Effector memory CD8-positive, alpha-beta T cell (primary cell): ENCODE measurements around the gene RGL1.
A peak's percentile ranks its signal among the peaks of the same experiment; 100 is the strongest.
"Not testable (repeated sequence)": the region's sequence is repeated elsewhere in the genome, so short reads cannot be mapped to it uniquely, and the experiment has no call there.

Source experiments
- ATAC-seq: fragments of 150-1000 bp; cut with Tn5 transposase; replicated peaks from 2 replicates; pipeline ENCODE4 v1.10.0; 2021; ENCODE audit warnings: mild to moderate bottlenecking, moderate library complexity
- DNase-seq, 3 experiments: peaks; one replicate each; pipeline ENCODE4 v3.0.0; 2021
- H3K27ac Mint-ChIP-seq, 2 donors: one replicate each; pipeline ENCODE4 v1.8.0; 2022; ENCODE audit warnings: mild to moderate bottlenecking in 2 of 2, mixed read lengths in 2 of 2, moderate library complexity in 2 of 2
- H3K27me3 Mint-ChIP-seq, 2 donors: one replicate each; pipeline ENCODE4 v1.8.0; 2022; ENCODE audit warnings: mixed read lengths in 2 of 2
- H3K36me3 Mint-ChIP-seq: one replicate; pipeline ENCODE4 v1.8.0; 2022; ENCODE audit warnings: mild to moderate bottlenecking, moderate library complexity, mixed read lengths; ENCODE audit not compliant: insufficient read depth
- H3K4me1 Mint-ChIP-seq, 2 donors: one replicate each; pipeline ENCODE4 v1.8.0; 2022; ENCODE audit warnings: low read depth in 2 of 2, mixed read lengths in 2 of 2
- H3K4me3 Mint-ChIP-seq, 2 donors: one replicate each; pipeline ENCODE4 v1.8.0; 2022; ENCODE audit warnings: mild to moderate bottlenecking in 2 of 2, mixed read lengths in 2 of 2, moderate library complexity in 2 of 2
- H3K9me3 Mint-ChIP-seq, 2 donors: one replicate each; pipeline ENCODE4 v1.8.0; 2022; ENCODE audit warnings: mixed read lengths in 2 of 2

Gene RGL1

DNA sequence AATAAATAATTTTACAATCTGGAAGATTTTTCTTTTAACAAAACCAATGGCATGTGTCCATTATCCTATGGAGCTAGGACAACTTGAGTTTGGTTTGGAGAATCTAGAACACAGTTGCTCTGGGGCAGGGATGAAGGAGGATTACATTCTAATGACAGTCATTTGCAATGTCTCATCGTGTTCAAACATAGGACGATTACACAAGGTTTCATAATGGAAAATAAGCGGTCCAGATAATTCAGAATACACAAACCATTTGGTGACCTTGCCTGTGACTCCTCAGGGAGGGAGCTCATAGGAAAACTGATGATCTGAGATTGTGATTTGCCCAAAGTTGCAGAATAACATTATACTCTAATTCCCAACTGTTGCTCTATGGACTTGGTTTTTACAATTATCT lies 27.6 kb upstream of the RGL1 start:
- no peaks in the 10 kb centered on the region for H3K36me3 Mint-ChIP-seq
- DNase-seq (no peak), ATAC-seq (no peak)
- H3K9me3 Mint-ChIP-seq, result peaks cover 0 to 2% of the 10 kb centered on the region in 2 donors
- no peak overlapping the region for H3K27ac Mint-ChIP-seq
- no peaks in the 10 kb centered on the region for H3K27me3 Mint-ChIP-seq
- H3K4me3 Mint-ChIP-seq, result no peak overlapping the region
- no peaks in the 10 kb centered on the region for H3K4me1 Mint-ChIP-seq

DNA sequence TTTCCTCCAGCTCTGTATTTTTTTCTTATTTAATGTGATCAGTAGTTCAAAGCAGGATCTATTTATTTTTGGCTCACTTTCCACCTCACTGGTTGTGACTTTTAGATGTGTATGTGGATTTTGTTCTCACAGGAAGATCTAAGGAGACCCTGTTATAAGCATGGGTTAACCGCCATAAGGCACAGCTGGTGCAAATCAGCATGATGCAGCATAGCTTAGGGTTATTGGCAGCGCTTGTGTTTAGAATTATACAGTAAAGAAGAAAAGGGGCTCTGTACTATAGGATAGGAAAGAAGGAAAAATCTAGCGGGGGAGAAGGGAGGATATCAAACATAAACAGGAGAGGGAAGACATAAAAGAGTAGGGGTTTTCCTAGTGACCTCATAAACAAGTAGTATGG lies 26.9 kb upstream of the RGL1 start:
- ATAC-seq (no peak), DNase-seq (no peak)
- no peak overlapping the region for H3K4me3 Mint-ChIP-seq
- H3K4me1 Mint-ChIP-seq, result no peaks in the 10 kb centered on the region
- no peaks in the 10 kb centered on the region for H3K36me3 Mint-ChIP-seq
- H3K27me3 Mint-ChIP-seq, result peaks cover 0 to 5% of the 10 kb centered on the region in 2 donors
- H3K27ac Mint-ChIP-seq, result no peak overlapping the region
- peaks cover 0 to 2% of the 10 kb centered on the region in 2 donors for H3K9me3 Mint-ChIP-seq

DNA sequence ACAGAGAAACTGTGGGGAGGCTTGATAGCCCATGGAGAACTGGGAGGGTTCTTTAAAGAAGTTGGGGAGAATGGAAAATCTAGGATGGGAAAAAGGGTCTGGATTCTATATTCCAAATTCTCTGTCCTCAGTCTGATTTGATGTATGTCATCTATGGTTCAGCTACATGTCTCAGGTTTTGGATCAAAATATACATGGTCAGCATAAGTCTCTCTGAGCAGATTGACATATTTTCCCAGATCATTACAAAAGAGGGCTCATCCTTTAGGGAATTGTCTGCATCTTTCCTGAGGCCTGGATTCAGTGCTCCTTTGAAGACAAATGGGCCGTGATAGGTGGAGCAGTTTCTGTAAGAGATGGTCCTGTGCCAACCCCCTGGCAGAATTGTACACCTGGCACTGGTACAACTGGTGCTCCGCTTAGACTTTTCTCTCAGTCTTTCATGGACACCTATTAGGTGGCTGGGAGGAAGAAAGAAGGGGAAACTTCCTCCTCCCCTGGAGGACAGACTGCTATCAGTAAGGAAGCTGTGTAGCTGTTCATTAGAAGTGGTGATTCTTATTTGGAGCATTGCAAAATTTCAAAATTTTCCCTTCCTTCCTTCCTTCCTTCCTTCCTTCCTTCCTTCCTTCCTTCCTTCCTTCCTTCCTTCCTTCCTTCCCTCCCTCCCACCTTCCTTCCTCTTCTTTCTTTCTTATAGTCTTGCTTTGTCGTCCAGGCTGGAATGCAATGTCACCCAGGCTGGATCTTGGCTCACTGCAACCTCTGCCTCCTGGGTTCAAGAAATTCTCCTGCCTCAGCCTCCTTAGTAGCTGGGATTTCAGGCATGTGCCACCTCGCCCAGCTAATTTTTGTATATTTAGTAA lies 26.1 kb upstream of the RGL1 start:
- ATAC-seq, result no peak
- Mint-ChIP-seq H3K4me1 (no peaks in the 10 kb centered on the region), H3K27me3 (peaks cover 0 to 6% of the 10 kb centered on the region in 2 donors), H3K4me3 (no peak overlapping the region), H3K27ac (no peak overlapping the region), H3K9me3 (peaks cover 0 to 2% of the 10 kb centered on the region in 2 donors), H3K36me3 (no peaks in the 10 kb centered on the region)
- DNase-seq, result no peak

DNA sequence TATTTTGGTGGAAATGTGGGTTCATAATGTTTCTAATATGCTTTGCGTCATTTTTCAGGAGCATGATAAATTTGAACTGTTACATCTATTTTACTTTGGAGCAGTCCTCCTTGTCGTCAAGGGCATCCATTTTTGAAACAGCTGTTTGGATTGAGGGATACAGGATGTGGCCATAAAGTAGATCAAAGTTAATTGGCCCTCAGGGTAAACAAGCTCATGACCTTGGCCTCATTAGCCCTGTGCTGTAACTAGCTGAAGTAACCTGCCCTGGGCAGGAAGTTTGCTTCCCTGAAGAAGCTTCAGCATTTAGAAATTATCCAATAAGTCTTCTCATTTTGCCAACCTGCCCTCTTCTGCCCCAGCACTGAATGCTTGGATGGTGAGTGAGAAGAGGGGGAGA lies 24.8 kb upstream of the RGL1 start:
- H3K4me3 Mint-ChIP-seq, result no peak overlapping the region
- H3K36me3 Mint-ChIP-seq, result no peaks in the 10 kb centered on the region
- ATAC-seq (no peak), DNase-seq (no peak)
- no peaks in the 10 kb centered on the region for H3K9me3 Mint-ChIP-seq
- no peaks in the 10 kb centered on the region for H3K4me1 Mint-ChIP-seq
- no peak overlapping the region for H3K27ac Mint-ChIP-seq
- H3K27me3 Mint-ChIP-seq, result peaks cover 0 to 14% of the 10 kb centered on the region in 2 donors

DNA sequence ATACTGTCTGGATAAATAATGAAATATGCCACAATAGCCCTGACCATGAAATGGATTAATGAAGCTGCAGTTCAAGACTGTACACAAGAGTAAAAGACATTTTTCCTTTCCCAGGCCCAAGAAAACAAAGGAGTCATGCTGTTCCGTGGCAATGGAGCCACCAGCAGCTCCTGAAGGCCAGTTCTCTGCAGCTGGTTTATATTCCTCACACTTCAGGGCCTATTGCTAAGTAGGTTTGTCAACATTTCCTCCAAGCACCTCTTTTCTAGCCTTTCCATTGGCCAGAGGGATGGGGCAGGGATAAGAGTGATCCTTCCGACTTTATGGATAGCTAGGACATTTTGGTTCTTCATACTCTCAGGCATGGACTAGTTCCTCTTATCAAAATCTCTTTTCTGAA lies 24.2 kb upstream of the RGL1 start:
- Mint-ChIP-seq H3K4me3 (no peak overlapping the region), H3K36me3 (no peaks in the 10 kb centered on the region), H3K4me1 (no peaks in the 10 kb centered on the region), H3K9me3 (no peaks in the 10 kb centered on the region), H3K27me3 (peaks cover 0 to 14% of the 10 kb centered on the region in 2 donors), H3K27ac (no peak overlapping the region)
- ATAC-seq (no peak), DNase-seq (no peak)

DNA sequence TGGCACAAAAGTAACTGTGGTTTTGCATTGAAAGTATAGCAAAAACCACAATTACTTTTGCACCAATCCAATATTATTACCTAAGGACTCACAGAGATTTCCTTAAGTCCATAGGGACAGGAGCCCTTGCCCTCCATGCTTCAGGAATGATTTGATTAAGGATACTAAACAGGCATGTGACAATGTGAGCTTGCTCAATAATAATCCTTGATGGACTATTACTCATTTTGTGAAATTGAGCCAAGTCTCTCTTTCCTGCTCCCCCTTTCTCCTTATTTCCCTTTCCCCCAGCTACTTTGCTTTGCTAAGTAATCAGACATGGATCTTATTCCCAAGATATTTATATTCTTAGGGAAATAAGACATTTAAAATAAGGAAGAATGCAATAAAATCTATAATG lies 21.6 kb upstream of the RGL1 start:
- no peak overlapping the region for H3K27ac Mint-ChIP-seq
- H3K36me3 Mint-ChIP-seq, result no peaks in the 10 kb centered on the region
- no peak overlapping the region for H3K4me3 Mint-ChIP-seq
- ATAC-seq, result no peak
- no peaks in the 10 kb centered on the region for H3K9me3 Mint-ChIP-seq
- peaks cover 0 to 14% of the 10 kb centered on the region in 2 donors for H3K27me3 Mint-ChIP-seq
- no peak for DNase-seq
- H3K4me1 Mint-ChIP-seq, result peaks cover 0 to 1% of the 10 kb centered on the region in 2 donors

DNA sequence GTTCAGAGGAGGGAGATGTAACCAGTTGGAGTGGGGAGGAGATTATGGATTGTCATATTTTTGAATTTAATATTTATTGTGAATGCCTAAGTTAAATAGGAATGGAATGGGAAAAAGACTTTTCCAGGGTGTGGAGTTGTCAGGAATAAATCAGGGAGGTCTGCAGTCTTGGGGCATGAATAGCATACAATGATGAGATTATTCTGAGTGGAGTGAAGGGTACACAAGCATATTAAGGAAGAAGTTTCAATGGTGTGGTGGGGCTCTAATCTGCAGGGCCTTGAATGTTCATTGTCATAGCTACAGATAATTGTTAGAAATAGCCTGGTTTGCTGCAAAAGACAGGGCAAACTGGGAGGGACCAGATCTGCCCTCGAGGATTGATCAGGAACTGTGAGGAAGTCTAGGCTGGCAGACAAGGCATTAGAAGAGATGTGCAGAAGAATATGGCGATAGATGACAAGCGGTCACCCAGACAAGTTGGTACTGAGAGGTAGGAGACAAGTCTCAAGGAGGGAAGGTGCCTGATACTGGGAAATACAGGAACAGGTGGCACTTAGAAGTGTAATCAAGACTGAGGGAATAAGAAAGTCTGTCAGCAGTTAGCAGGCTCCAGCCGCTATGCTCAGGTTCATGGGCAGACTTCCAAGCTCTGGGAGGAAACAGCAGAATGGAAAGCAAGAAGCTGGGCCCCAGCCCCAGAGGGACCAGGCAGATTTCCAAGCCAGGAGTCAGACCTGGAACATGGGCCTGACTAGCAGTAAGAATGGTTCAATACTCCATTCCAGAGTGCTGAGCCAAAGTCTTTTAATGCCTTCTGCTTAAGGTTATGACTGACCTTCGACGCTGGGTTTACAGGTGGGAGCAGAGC lies 20.9 kb upstream of the RGL1 start:
- H3K36me3 Mint-ChIP-seq, result no peaks in the 10 kb centered on the region
- no peak for ATAC-seq
- no peak overlapping the region for H3K27ac Mint-ChIP-seq
- H3K27me3 Mint-ChIP-seq, result peaks cover 0 to 14% of the 10 kb centered on the region in 2 donors
- peaks cover 0 to 1% of the 10 kb centered on the region in 2 donors for H3K4me1 Mint-ChIP-seq
- H3K4me3 Mint-ChIP-seq, result no peak overlapping the region
- no peak for DNase-seq
- H3K9me3 Mint-ChIP-seq, result no peaks in the 10 kb centered on the region

DNA sequence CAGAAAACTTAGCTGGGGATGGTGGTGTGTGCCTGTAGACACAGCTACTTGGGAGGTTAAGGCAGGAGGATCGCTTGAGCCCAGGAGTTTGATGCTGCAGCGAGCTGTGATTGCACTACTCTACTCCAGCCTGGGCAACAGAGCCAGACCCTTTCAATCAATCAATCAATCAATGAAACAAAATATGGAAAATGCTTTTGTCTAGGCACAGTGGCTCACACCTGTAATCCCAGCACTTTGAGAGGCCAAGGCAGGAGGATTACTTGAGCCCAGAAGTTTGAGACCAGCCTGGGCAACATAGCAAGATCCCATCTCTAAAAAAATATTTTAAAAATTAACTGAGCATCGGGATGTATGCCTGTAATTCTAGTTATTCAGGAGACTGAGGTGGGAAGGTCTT lies 19.0 kb upstream of the RGL1 start:
- not testable (repeated sequence) for H3K4me3 Mint-ChIP-seq, DNase-seq

DNA sequence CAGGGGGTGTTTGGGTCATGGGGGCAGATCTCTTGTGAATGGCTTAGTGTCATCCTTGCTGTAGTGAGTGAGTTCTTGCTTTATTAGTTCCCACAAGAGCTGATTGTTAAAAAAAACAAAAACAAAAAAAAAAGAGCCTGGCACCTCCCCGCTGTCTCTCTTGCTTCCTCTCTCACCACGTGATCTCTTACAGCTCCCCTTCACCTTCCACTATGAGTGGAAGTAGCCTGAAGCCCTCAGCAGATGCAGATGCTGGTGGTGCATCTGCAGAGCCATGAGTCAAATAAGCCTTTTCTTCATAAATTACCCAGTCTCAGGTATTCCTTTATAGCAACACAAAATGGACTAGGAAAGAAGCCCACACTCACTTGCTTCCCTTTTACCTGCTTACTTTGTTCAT lies 17.2 kb upstream of the RGL1 start:
- Mint-ChIP-seq H3K36me3 (no peaks in the 10 kb centered on the region), H3K4me1 (peaks cover 0 to 1% of the 10 kb centered on the region in 2 donors), H3K4me3 (no peak overlapping the region), H3K27ac (peak overlapping the region in 1 of 2 donors; percentile 38), H3K27me3 (peaks cover 8 to 13% of the 10 kb centered on the region in 2 donors), H3K9me3 (no peaks in the 10 kb centered on the region)
- ATAC-seq (no peak), DNase-seq (no peak)

More for the DNA sequence above, 19.0 kb upstream of the RGL1 start:
- H3K27ac Mint-ChIP-seq, H3K9me3 Mint-ChIP-seq, H3K36me3 Mint-ChIP-seq, ATAC-seq, H3K4me1 Mint-ChIP-seq: not testable (repeated sequence)
- H3K27me3 Mint-ChIP-seq, result peaks cover 0 to 14% of the 10 kb centered on the region in 2 donors

DNA sequence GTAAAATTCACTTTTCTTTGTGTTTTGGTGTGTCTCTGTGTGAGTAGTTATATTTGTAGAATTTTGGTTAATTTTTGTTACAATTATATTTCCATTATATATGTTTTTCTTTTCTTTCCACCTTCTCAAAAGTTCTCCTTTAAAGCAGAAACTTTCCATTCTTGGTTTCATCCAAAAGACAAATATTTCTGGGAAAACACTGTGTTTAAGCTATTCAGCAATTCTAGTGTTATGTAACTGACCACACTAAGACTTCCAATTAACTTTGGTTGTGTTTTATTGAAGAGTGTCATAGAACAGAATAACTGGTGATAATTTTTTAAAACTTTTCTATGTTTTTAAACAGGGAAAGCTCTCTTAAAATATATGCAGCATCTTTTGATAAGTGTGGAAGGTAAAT lies 13.6 kb upstream of the RGL1 start:
- ATAC-seq (no peak), DNase-seq (no peak)
- Mint-ChIP-seq H3K4me1 (peaks cover 0 to 1% of the 10 kb centered on the region in 2 donors), H3K36me3 (no peaks in the 10 kb centered on the region), H3K4me3 (no peak overlapping the region), H3K27ac (no peak overlapping the region), H3K9me3 (no peaks in the 10 kb centered on the region), H3K27me3 (peaks cover 0 to 8% of the 10 kb centered on the region in 2 donors)

DNA sequence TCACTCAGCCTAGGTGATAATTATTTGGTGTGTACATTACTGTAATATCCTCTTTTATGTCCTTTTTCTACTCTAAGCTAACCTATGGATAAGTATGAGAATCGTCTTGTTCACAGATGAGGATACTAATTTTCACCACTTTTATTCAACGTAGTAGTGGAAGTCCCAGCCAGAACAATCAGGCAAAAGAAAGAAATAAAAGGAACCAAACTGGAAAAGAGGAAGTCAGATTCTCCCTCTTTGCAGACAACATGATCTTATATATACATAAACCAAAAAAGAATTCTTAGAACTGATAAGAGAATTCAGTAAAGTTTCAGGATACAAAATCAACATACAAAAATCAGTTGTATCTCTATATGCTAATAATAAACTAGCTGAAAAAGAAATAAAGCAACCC lies 12.6 kb upstream of the RGL1 start:
- DNase-seq (no peak), ATAC-seq (no peak)
- Mint-ChIP-seq H3K36me3 (no peaks in the 10 kb centered on the region), H3K27ac (no peak overlapping the region), H3K4me1 (peaks cover 0 to 1% of the 10 kb centered on the region in 2 donors), H3K9me3 (no peaks in the 10 kb centered on the region), H3K27me3 (peaks cover 0 to 8% of the 10 kb centered on the region in 2 donors), H3K4me3 (no peak overlapping the region)

DNA sequence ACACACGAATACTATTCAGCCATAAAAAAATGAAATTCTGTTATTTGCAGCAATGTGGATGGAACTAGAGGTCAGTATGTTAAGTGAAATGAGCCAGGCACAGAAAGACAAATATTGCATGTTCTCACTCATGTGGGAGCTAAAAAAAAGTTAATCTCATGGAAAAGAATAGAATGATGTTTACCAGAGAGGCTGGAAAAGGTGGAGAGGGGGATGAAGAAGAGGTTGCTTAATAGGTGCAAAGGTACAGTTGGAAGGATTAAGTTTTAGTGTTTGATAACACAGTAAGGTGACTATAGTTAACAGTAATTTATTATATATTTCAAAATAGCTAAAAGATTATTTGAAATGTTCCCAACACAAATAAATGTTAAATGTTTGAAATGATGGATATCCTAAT lies 10.8 kb upstream of the RGL1 start:
- H3K27me3 Mint-ChIP-seq, result peaks cover 0 to 8% of the 10 kb centered on the region in 2 donors
- no peaks in the 10 kb centered on the region for H3K9me3 Mint-ChIP-seq
- H3K4me1 Mint-ChIP-seq, result no peaks in the 10 kb centered on the region
- DNase-seq (no peak), ATAC-seq (no peak)
- H3K27ac Mint-ChIP-seq, result no peak overlapping the region
- no peaks in the 10 kb centered on the region for H3K36me3 Mint-ChIP-seq
- H3K4me3 Mint-ChIP-seq, result no peak overlapping the region

DNA sequence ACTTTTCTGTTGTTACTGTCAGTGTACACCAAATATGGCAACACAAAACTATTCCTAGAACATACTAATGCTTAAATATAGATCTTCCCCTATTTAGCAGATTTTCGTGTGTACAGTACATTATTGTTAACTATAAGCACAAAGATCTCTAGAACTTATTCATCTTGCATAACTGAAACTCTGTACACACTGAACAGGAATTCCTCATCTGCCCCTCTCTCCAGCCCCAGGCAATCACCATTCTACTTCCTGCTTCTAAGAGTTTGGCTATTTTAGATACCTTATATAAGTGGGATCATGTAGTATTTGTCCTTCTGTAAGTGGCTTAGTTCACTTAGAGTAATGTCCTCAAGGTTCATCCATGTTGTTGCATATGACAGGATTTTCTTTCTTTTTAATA lies 4.5 kb upstream of the RGL1 start:
- H3K4me3 Mint-ChIP-seq, result no peak overlapping the region
- H3K27ac Mint-ChIP-seq, result no peak overlapping the region
- no peak for DNase-seq
- no peak for ATAC-seq
- H3K4me1 Mint-ChIP-seq, result peaks cover 3 to 4% of the 10 kb centered on the region in 2 donors
- H3K9me3 Mint-ChIP-seq, result peaks cover 5 to 7% of the 10 kb centered on the region in 2 donors
- peaks cover 10 to 38% of the 10 kb centered on the region in 2 donors for H3K27me3 Mint-ChIP-seq
- no peaks in the 10 kb centered on the region for H3K36me3 Mint-ChIP-seq
